HFFc6 (cell line): ENCODE measurements around the gene CXCR5. TPM values are rescaled to one million over a fixed set of nuclear protein-coding genes. Genes with fewer than 3 reads are reported as not detected.

ENCODE experiments used
- DNase-seq: peaks from one replicate; pipeline ENCODE4 v3.0.0-alpha.2; 2018
- H3K27ac Mint-ChIP-seq: 2 replicates; pipeline ENCODE4 v1.8.0; 2020; ENCODE audit warnings: mild to moderate bottlenecking, mixed read lengths
- H3K27me3 Mint-ChIP-seq: 2 replicates; pipeline ENCODE4 v1.8.0; 2021; ENCODE audit warnings: mild to moderate bottlenecking, moderate library complexity, mixed read lengths; ENCODE audit not compliant: insufficient read depth
- H3K36me3 Mint-ChIP-seq: 2 replicates; pipeline ENCODE4 v1.8.0; 2021; ENCODE audit warnings: low read depth, mixed read lengths
- H3K4me1 Mint-ChIP-seq: 2 replicates; pipeline ENCODE4 v1.8.0; 2020; ENCODE audit warnings: low read depth, mixed read lengths
- H3K4me3 Mint-ChIP-seq: 2 replicates; pipeline ENCODE4 v1.8.0; 2020; ENCODE audit warnings: mild to moderate bottlenecking, moderate library complexity, mixed read lengths
- H3K9me3 Mint-ChIP-seq: 2 replicates; pipeline ENCODE4 v1.8.0; 2020; ENCODE audit warnings: mild to moderate bottlenecking, mixed read lengths
- total RNA-seq, 6 experiments: library from RNA; stranded (reverse); fragmentation: NEBNext Ultra II Directional; extraction: Animal tissue kit (Norgen Biotek cat#: 25700); gene quantifications; 2 replicates in 1 of 6; 3 replicates in 5 of 6; pipeline ENCODE4 v1.2.3, GENCODE V29; 2021
- TF ChIP-seq, protein P1 (sequence below): fragments of 200-600 bp; sonication (generic); IDR thresholded peaks from 2 replicates; pipeline ENCODE4 v1.5.0; 2021; ENCODE audit warnings: antibody characterized with exemption, mild to moderate bottlenecking

CXCR5 gene
- total RNA-seq, 6 experiments from 2014 or later = 0.06 TPM; not detected in 5

DNA sequence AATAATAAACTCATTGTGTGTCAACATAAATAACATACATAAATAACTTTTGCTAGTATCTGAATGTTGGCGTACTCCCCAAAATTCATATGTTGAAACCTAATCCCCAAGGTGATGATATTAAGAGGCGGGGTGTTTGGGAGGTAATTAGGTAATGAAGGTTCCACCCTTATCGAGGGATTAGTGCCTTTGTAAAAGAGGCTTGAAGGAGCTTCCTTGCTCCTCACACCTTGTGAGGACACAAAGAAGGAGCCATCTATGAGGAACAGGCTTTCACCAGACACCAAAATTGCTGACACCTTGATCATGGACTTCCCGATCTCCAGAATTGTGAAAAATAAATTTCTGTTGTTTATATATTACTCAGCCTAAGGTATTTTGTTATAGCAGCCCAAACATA, 33.9 kb upstream of the CXCR5 start:
- H3K4me3 Mint-ChIP-seq = no peak overlapping the region
- H3K4me1 Mint-ChIP-seq = peaks cover 17% of the 10 kb centered on the region
- peaks cover 2% of the 10 kb centered on the region; the same call in 1 of the 2 replicates for H3K27me3 Mint-ChIP-seq
- no peak overlapping the region for H3K27ac Mint-ChIP-seq
- TF ChIP-seq, protein P1, sequence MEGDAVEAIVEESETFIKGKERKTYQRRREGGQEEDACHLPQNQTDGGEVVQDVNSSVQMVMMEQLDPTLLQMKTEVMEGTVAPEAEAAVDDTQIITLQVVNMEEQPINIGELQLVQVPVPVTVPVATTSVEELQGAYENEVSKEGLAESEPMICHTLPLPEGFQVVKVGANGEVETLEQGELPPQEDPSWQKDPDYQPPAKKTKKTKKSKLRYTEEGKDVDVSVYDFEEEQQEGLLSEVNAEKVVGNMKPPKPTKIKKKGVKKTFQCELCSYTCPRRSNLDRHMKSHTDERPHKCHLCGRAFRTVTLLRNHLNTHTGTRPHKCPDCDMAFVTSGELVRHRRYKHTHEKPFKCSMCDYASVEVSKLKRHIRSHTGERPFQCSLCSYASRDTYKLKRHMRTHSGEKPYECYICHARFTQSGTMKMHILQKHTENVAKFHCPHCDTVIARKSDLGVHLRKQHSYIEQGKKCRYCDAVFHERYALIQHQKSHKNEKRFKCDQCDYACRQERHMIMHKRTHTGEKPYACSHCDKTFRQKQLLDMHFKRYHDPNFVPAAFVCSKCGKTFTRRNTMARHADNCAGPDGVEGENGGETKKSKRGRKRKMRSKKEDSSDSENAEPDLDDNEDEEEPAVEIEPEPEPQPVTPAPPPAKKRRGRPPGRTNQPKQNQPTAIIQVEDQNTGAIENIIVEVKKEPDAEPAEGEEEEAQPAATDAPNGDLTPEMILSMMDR = no peak
- no peak for DNase-seq
- H3K36me3 Mint-ChIP-seq = no peaks in the 10 kb centered on the region
- no peaks in the 10 kb centered on the region for H3K9me3 Mint-ChIP-seq

DNA sequence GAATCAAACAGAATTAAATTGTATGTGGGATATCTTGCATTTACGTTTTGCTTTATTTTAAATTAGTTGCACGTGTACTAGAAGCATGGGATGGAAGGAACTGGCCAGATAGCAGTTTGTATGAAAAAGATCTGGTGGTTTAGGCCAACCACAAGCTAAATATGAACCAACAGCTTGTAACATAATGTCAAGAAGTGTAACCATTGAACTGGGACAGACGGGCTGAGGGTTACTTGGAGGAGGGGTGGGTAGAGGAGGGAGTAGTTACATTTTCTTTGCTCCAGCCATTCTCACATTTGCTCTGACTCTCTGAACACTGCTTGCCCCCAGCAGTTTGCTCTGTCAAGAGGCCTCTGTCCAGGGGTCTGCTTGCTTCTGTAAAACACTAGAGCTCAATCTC, 31.7 kb upstream of the CXCR5 start:
- Mint-ChIP-seq H3K4me1 (no peaks in the 10 kb centered on the region), H3K4me3 (no peak overlapping the region), H3K27ac (no peak overlapping the region), H3K27me3 (peaks cover 2% of the 10 kb centered on the region), H3K9me3 (no peaks in the 10 kb centered on the region), H3K36me3 (no peaks in the 10 kb centered on the region)
- no peak for DNase-seq
- TF ChIP-seq, protein P1 = no peak

DNA sequence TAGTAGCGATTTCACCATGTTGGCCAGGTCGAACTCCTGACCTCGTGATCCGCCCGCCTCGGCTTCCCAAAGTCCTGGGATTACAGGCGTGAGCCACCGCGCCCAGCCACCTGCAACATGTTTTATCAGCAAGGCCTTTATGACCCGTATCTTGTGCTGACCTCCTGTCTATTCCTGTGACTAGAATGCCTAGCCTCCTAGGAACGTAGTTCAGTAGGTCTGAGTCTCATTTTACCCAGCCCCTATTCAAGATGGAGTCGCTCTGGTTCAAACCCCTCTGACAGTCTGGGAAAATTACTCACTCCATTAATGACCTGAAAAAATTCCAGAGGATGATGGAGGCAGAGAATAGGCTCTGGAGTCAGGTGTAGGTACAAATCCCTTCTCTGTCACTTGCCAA, 30.0 kb upstream of the CXCR5 start:
- DNase-seq = no peak
- Mint-ChIP-seq H3K9me3 (no peaks in the 10 kb centered on the region), H3K36me3 (no peaks in the 10 kb centered on the region), H3K4me1 (no peaks in the 10 kb centered on the region), H3K27ac (no peak overlapping the region), H3K4me3 (no peak overlapping the region), H3K27me3 (no peaks in the 10 kb centered on the region; the same call in 1 of the 2 replicates)
- TF ChIP-seq, protein P1 = no peak

DNA sequence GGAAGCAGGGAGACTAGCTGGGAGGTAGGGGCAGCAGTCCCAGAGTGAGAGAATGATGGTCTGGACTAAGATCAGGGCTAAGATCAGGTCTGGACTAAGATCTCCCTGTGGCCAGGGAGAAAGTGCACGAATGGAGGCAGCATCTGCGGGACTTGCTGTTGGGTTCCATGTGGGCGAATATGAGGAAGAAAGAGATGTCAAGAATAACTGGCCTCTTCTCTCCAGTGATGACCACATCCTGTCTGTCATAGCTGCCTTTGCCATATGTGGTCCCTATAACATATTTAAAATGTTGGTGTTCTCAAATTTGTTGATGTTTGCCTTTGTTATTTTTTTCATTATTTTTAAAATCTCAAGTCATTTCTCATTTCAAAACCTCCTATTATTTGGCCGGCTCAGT, 27.4 kb upstream of the CXCR5 start:
- H3K36me3 Mint-ChIP-seq = no peaks in the 10 kb centered on the region
- no peaks in the 10 kb centered on the region for H3K9me3 Mint-ChIP-seq
- no peak overlapping the region for H3K4me3 Mint-ChIP-seq
- H3K27ac Mint-ChIP-seq = no peak overlapping the region
- H3K4me1 Mint-ChIP-seq = no peaks in the 10 kb centered on the region
- TF ChIP-seq, protein P1 = no peak
- no peak for DNase-seq
- no peaks in the 10 kb centered on the region; the same call in 1 of the 2 replicates for H3K27me3 Mint-ChIP-seq

DNA sequence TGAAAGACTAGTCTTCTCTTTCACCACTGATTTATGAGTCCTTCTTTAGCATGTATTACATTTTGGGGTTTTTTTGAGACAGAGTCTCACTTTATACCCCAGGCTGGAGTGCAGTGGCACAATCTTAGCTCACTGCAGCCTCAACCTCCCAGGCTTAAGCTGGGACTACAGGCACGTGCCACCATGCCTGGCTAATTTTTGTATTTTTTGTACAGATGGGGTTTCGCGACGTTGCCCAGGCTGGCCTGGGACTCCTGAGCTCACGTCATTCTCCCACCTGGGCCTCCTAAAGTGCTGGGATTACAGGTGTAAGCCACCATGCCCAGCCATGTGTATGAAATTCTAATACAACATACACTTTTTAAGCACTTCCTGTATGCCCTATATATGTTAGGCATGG, 26.3 kb upstream of the CXCR5 start:
- DNase-seq = no peak
- TF ChIP-seq, protein P1 = no peak
- H3K36me3 Mint-ChIP-seq = no peaks in the 10 kb centered on the region
- H3K27ac Mint-ChIP-seq = no peak overlapping the region
- no peaks in the 10 kb centered on the region for H3K9me3 Mint-ChIP-seq
- no peaks in the 10 kb centered on the region; the same call in 1 of the 2 replicates for H3K27me3 Mint-ChIP-seq
- H3K4me3 Mint-ChIP-seq = no peak overlapping the region
- no peaks in the 10 kb centered on the region for H3K4me1 Mint-ChIP-seq

DNA sequence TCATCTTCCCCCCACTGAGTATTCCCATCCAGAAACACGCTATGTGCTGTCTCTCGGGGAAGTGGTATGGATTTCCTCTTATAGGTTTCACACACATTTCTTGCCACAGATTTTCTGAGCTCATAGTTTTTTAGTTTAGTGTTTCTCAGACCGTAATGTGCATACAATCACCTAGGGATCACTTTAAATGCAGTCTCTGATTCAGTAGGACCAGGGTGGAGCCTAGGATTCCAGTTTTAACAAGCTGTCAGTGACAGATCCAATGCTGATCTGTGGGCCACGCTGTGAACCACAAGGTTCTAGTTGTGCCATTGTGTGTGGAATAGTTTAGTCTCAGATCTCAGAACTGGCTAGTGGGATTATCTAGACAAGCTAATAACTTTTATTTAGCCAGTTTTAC, 23.7 kb upstream of the CXCR5 start:
- Mint-ChIP-seq H3K36me3 (no peaks in the 10 kb centered on the region), H3K4me1 (no peaks in the 10 kb centered on the region), H3K27ac (no peak overlapping the region), H3K27me3 (peaks cover 7% of the 10 kb centered on the region), H3K9me3 (no peaks in the 10 kb centered on the region), H3K4me3 (no peak overlapping the region)
- no peak for DNase-seq
- TF ChIP-seq, protein P1 = no peak
